Measurements from ENCODE around the gene NDST1. TPM values are rescaled to one million over a fixed set of nuclear protein-coding genes. Genes with fewer than 3 reads are reported as not detected.
A peak's percentile ranks its signal among the peaks of the same experiment; 100 is the strongest.

NDST1 gene
- total RNA-seq, 1 donor from 2014 or later: 112 TPM

- ATAC-seq: peak; percentile 80
These were observed 66.2 kb downstream of the NDST1 start for GRCh38 chr5:150573867-150574817.

DNA sequence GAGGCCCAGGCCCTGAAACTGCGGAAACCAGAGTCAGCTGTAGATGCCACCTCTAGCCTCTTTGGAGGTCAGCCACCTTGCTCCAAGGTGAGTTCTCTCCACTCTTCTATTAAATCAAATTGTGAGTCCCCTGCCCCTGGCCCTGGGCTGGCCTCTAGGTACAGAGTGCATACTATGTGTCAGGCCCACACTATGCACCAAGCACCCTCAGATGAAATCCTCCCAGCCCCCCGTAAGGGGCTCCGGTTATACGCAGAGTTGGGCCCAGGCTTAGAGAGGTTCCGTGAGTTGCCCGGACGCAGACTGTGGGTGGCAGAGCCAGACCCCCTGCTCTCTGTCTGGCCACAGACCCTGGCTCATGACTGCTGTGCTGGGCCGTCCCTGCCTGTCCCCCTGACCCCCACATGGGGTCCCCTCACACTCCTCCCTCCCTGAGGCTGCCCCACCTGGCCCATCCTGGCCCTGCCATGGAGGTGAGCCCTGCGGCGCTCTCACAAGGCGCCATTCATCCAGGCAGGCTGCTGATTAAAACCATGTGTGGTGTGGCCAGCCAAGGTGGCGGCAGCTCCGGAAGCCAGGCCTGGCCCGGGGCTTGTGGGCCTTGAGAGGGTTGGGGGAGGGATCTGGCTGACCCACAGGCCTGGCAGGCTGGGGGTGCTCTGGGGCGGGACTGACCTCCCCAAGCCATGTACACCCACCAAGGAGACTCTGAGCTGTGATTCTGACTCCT is 67.1 kb downstream of the NDST1 start:
- peak; percentile 9 for ATAC-seq

DNA sequence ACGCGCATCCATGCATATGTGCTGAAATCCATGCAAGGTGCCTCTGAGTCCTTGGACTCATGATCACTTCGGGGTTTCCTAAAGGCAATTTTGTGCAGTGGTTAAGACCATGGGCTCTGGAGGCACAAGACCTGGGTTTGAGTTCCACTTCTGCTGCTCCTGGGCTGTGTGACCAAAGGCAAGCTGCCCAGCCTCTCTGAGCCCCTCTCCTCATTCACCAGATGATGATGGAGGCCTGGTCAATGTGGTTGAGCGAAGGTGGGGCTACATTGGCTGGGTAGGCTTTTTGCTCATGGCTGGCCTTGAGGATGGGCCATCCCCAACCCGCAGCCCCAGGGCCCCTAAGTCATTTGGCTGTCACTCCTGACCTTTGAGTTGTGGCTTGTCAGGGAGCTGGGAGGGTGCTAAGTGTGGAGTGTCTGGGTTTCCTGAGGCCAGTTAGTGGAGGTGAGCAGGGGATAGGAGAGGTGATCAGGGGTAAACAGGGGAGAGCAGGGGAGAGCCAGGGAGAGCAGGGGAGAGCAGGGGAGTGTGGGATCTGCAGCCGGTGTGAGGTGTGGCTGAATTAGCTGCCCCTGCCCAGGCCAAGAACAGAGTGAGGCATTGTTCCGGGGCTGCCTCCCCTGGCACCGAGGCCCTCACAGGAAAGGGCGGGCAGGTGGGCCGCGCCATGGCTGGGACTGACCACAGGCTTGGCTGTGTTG is 68.0 kb downstream of the NDST1 start:
- no peak for ATAC-seq

DNA sequence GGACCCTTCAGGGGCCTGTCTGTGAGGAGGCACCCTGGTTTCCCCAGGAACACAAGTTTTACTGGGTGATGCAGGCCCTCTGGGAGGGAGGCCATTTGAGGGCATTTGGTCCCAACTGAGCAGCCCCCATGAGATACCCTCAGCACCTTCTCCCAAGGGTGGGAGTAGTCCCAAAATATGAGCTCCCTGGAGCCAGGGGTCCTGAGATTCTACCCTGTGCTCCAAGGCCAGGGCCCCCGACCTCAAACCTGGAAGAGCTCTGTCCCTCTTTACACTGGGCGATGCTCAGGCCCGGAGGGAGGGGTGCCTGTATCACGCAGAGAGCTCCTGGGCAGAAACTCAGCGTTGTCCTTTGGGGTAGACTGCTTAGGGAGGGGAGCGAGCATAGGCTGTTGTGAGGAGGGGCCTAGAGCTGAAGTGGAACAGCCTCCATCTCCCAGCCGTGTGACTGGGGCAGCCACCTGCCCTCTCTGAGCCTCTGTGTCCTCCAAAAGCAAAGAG is 68.6 kb downstream of the NDST1 start:
- no peak for ATAC-seq

DNA sequence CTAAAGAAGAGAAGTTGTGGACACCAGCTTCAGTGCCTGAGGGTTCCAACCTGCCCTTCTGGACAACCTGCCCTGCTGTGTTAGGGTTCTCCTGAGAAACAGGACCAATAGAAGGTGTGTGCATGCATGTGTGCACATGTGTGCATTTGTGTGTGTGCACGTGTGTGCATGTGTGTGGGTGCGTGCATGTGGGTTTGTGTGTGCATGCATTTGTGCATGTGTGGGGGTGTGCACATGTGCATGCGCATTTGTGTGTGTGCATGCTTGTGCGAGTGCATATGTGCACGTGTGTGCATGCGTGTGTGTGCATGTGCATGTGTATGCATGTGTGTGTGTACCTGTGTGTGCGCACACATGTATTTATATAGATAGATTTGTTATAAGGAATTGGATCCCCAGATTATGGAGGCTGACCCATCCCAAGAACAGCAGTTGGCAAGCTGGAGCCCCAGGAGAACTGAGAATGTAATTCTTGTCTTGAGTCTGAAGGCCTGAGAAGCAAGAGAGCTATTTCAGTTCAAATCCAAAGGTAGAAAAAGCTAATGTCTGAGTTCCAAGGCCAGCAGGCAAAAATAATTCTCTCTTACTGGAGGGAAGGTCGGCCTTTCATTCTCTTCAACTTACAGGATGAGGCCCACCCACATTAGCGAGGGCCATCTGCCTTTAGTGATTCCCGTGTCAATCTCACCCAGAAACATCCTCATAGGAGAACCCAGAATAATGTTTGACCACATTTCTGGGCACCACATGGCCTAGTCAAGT is 69.6 kb downstream of the NDST1 start:
- ATAC-seq: no peak

GRCh38 chr5:150578781-150579461 is 71.0 kb downstream of the NDST1 start:
- ATAC-seq: no peak

DNA sequence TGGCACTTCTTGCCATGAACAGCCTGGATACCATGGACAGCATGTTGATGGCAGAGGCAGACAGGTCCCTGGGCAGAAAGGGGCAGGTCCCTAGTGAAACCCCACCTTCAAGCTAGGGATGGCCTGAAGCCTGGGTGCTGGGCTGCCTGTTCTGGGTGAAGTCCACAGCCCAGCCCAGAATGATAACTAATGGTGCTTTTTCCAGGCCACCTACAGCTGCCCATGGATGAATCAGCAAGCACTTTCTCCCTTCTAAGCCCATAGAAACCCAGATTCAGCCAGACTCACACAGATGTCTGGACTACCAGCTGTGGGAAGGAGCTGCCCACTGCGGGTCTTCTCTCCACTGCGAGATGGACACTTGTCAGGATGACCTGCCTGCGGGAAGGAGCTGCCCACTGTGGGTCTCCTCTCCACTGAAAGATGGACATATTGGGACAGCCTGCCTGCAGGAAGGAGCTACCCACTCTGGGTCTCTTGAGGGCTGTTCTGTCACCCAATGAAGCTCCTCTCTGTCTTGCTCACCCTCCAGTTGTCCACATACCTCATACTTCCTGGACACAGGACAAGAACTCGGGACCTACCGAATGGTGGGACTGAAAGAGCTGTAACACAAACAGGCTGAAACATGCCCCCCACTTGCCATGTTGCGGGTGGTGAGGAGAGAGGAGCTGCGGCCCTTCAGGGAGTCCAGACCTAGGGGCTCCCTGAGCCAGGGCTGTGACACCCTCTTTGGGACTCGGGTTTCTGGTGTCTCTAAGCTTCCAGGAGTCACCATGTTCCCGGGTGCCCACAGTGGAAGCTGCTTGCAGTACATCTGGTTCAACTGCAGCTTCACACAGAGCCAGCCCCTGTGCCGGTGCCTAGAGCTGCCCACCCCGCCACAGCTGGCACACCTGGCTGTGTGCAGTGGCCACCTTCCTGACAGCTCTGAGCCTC is 71.8 kb downstream of the NDST1 start:
- no peak for ATAC-seq

DNA sequence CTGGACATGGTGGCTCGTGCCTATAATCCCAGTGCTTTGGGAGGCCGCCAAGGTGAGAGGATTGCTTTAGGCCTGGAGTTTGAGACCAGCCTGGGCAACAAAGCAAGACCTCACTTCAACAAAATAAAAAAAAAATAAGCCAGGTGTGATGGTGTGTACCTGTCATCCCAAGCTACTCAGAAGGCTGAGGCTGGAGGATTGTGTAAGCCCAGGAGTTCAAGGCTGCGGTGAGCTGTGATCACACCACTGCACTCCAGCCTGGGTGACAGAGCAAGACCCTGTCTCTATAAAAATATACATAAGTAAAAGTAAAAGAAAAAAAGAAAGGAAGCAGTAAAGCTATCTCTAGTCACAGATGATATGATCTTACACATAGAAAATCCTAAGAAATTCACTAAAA is 73.0 kb downstream of the NDST1 start:
- ATAC-seq: no peak

GRCh38 chr5:150582241-150583109 is 74.5 kb downstream of the NDST1 start:
- ATAC-seq: no peak

DNA sequence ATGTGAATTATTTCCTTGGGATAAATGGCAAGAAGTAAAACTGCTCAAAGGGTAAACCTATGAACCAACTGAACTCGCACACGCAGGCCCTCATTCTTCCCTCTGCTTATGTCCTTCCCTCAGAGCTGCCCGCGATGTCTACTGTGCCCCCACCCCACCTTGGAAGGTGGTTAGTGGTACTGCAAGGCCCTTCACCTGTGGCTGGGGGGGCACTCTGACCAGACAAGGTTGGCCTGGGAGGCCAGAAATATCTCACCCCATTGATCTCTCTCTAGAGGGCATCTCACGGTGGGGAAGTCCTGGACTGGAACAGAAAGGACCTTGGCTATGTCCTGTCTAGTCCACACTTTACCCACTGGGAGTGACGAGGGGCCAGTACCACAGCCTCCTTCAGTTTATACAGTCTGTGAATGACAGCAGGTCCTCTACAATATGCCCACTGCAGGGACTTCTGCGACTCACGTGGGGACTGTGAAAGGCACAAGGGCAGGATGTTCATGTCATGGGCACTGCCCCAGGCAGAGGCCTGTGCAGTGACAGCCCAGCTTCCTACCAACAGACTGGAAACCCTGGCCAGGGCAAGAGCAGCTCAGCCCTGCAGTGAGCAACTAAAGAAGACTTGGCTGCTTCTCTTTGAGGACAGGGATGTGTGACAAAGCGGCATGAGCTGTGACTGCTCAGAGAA is 75.8 kb downstream of the NDST1 start:
- ATAC-seq: no peak

DNA sequence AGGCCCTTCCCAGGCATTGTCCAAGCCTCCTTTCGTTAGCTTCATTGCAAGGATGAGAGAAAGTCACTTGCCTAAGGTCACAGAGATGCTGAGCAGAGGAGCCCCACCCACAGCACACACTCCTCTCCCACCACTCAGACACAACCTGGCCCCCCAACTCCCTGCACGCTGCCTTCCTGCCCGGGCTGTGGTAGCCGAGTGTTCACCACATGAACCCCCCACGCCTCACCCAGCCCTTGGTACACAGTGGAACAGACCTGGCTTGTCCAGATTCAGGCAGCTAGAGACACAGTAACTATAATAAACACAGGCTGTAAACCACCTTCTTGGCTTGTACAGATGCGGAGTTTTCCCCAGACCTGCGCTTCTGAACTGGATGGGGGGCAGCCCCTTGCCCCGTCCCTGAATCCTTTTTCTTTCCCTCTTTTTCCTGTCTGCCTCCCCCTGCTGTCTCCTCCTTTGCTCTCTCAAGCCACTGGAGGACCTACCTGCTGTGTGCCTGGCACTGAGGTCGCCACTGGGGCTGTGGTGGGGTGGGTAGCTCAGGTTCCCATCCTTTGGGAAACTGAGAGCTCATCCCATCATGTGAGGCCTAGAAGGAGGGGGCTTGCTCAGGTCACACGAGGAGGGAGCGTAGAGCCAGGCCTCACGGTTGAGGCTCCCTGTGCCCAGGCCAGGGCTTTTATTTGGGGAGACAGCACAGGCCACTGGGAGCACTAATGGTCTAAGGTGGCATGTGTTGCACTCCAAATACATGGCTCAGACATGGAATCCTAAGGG is 76.8 kb downstream of the NDST1 start:
- ATAC-seq: no peak

- no peak for ATAC-seq
These were observed 77.9 kb downstream of the NDST1 start for GRCh38 chr5:150585781-150586341.

DNA sequence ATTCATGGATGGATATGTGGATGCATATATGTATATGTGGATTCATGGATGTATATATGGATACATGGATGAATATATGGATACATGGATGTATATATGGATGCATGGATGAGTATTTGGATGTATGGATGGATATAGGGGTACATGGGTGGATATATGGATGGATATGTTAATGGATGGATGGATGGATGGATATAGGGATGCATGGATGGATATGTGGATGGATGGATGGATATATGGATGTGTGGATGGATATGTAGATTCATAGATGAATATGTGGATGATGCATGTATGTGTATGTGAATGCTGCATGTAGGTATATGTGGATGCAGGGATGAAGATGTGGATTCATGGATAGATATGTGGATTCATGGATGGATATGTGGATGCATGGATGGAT is 79.1 kb downstream of the NDST1 start:
- ATAC-seq: no peak

DNA sequence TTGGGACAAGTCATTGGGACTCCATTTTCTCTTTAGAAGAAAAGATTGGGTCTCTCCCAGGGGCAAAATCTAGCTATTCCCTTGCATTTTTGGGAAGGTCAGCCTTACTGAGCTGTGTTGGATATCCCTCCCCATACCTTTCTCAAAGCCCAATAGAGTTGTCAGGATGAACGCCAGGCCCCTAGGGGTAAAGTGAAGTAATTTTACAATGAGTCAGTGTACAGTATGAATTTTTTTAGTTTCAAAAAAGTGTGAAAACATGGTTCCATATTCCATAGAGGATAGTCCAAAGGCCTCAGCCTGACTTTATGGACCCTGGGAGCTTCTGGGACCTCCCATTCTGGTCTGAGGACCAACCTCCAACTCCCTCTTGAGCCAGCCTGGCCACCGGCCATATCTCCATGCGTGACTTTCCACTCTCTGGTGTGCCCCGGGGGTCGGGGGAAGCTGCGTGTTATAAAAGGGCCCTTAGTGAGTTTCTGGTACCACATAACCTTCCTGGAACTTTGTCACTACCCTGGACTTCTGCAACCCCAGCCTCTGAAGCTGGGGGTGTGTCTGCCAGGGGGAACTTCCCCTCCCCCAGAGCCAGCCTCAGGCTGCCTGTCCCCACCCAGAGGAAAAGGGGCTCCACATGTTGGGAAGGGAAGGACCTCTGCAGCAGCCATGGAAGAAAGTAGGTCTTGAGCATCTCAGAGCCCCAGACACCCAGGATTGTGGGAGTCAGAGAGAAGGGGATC is 80.1 kb downstream of the NDST1 start:
- no peak for ATAC-seq

GRCh38 chr5:150588596-150588890 is 80.6 kb downstream of the NDST1 start:
- no peak for ATAC-seq

GRCh38 chr5:150589862-150590601 is 82.1 kb downstream of the NDST1 start:
- peak; percentile 30 for ATAC-seq

Measured in esophagus mucosa (tissue), 1 donor.